Epithelial cell of esophagus (primary cell): ENCODE data around the gene GPI.
A peak's percentile ranks its signal among the peaks of the same experiment; 100 is the strongest.

ENCODE experiments used
- DNase-seq: peaks from one replicate; pipeline ENCODE4 v3.0.0; 2010; ENCODE audit warnings: low read depth
- H3K4me3 ChIP-seq: 2 replicates; pipeline ENCODE4 v1.5.1; 2011; ENCODE audit warnings: mild to moderate bottlenecking, low read length, control low read depth
- CTCF ChIP-seq: IDR thresholded peaks from 2 replicates; pipeline ENCODE4 v1.5.1; 2011; ENCODE audit warnings: low read depth, mild to moderate bottlenecking, low read length, control low read depth, inconsistent platforms; ENCODE audit not compliant: insufficient read depth; ENCODE audit errors: missing control alignments

Gene GPI

GRCh38 chr19:34430738-34431625 lies 66.0 kb downstream of the GPI start:
- no peak overlapping the region for H3K4me3 ChIP-seq
- peak; percentile 57 for DNase-seq
- peak; percentile 65 for TF ChIP-seq CTCF

- DNase-seq: no peak
- no peak for TF ChIP-seq CTCF
- H3K4me3 ChIP-seq: no peak overlapping the region
These were observed 66.8 kb downstream of the GPI start for GRCh38 chr19:34431681-34432402.

- DNase-seq: no peak
- no peak for TF ChIP-seq CTCF
- H3K4me3 ChIP-seq: no peak overlapping the region
These were observed 67.8 kb downstream of the GPI start for GRCh38 chr19:34432797-34433196.

- no peak for DNase-seq
- H3K4me3 ChIP-seq: no peak overlapping the region
- TF ChIP-seq CTCF: no peak
These were observed 71.7 kb downstream of the GPI start for GRCh38 chr19:34436716-34437115.

- TF ChIP-seq CTCF: no peak
- H3K4me3 ChIP-seq: no peak overlapping the region
- no peak for DNase-seq
These were observed 83.2 kb downstream of the GPI start for GRCh38 chr19:34448191-34448590.
